GM18870 (cell line): ENCODE data around the gene ZDHHC14.
"Not testable (repeated sequence)": the region's sequence is repeated elsewhere in the genome, so short reads cannot be mapped to it uniquely, and the experiment has no call there.

Experiments used
- ATAC-seq: cut with Tn5 transposase; IDR thresholded peaks from one replicate; pipeline ENCODE4 v1.9.1; 2021; ENCODE audit warnings: moderate library complexity; ENCODE audit not compliant: unreplicated experiment

The ZDHHC14 gene

GRCh38 chr6:157379656-157380457 is 1.1 kb upstream of the ZDHHC14 start:
- ATAC-seq, result peak; percentile 59

- peak; percentile 1 for ATAC-seq
Measured at GRCh38 chr6:157380458-157380778, 572 bp upstream of the ZDHHC14 start.

- ATAC-seq, result no peak
Measured at GRCh38 chr6:157381631-157382621, 936 bp downstream of the ZDHHC14 start.

GRCh38 chr6:157382821-157383220 is 1.8 kb downstream of the ZDHHC14 start:
- no peak for ATAC-seq

GRCh38 chr6:157383471-157383870 is 2.5 kb downstream of the ZDHHC14 start:
- no peak for ATAC-seq

- ATAC-seq, result not testable (repeated sequence)
Measured at GRCh38 chr6:157384962-157385361, 4.0 kb downstream of the ZDHHC14 start.

GRCh38 chr6:157385482-157385881 is 4.5 kb downstream of the ZDHHC14 start:
- no peak for ATAC-seq

- no peak for ATAC-seq
Measured at GRCh38 chr6:157386023-157386422, 5.0 kb downstream of the ZDHHC14 start.

GRCh38 chr6:157386454-157386853 is 5.5 kb downstream of the ZDHHC14 start:
- ATAC-seq, result no peak

GRCh38 chr6:157388924-157389323 is 7.9 kb downstream of the ZDHHC14 start:
- ATAC-seq, result no peak

- no peak for ATAC-seq
Measured at GRCh38 chr6:157390273-157391060, 9.5 kb downstream of the ZDHHC14 start.

GRCh38 chr6:157392927-157393668 is 12.1 kb downstream of the ZDHHC14 start:
- ATAC-seq, result no peak

- no peak for ATAC-seq
Measured at GRCh38 chr6:157393669-157394327, 12.8 kb downstream of the ZDHHC14 start.

GRCh38 chr6:157395199-157395598 is 14.2 kb downstream of the ZDHHC14 start:
- ATAC-seq, result not testable (repeated sequence)

- no peak for ATAC-seq
Measured at GRCh38 chr6:157396026-157396425, 15.0 kb downstream of the ZDHHC14 start.

- no peak for ATAC-seq
Measured at GRCh38 chr6:157397660-157398059, 16.7 kb downstream of the ZDHHC14 start.

- no peak for ATAC-seq
Measured at GRCh38 chr6:157398151-157398550, 17.2 kb downstream of the ZDHHC14 start.

- ATAC-seq, result no peak
Measured at GRCh38 chr6:157400676-157401075, 19.7 kb downstream of the ZDHHC14 start.

- no peak for ATAC-seq
Measured at GRCh38 chr6:157401734-157402338, 20.8 kb downstream of the ZDHHC14 start.
